IMR-90 (cell line): ENCODE data around the gene SURF1. TPM values are rescaled to one million over a fixed set of nuclear protein-coding genes. Genes with fewer than 3 reads are reported as not detected.
A peak's percentile ranks its signal among the peaks of the same experiment; 100 is the strongest.

Experiments used
- ATAC-seq: fragments of 200-7000 bp; cut with Tn5 transposase; 2 replicates; pipeline ENCODE4 v1.9.1; 2020; ENCODE audit warnings: low read depth, mild to moderate bottlenecking, moderate library complexity
- BruUV-seq: library from RNA; stranded (reverse); fragments of 400-500 nt; replicated peaks from 2 replicates; lab custom pipeline; 2021; lab: Mats Ljungman, UMichigan
- CTCF ChIA-PET: fragments of 300-600 bp; formaldehyde crosslinking; extraction: SDS; loops from one replicate; lab custom pipeline; 2021; ENCODE audit warnings: antibody characterized with exemption; lab: Yijun Ruan, JAX
- POLR2A ChIA-PET: fragments of 300-600 bp; sonication (Branson Sonifier 250); formaldehyde crosslinking; loops from one replicate; lab custom pipeline; 2022; ENCODE audit warnings: antibody characterized with exemption; ENCODE audit not compliant: unreplicated experiment; lab: Charles Lee
- DNase-seq: peaks from one replicate; pipeline ENCODE4 v3.0.0; 2013
- H2AFZ ChIP-seq: replicated peaks from 2 replicates; pipeline ENCODE3; 2013; ENCODE audit warnings: low read length, mild to moderate bottlenecking; ENCODE audit not compliant: poor library complexity
- H2AK5ac ChIP-seq: 2 replicates; pipeline ENCODE4 v1.6.1; 2013; ENCODE audit warnings: low read depth, low read length, inconsistent platforms
- H2AK9ac ChIP-seq: replicated peaks from 2 replicates; pipeline ENCODE3; 2013; ENCODE audit warnings: mild to moderate bottlenecking, low read depth, low read length, moderate library complexity; ENCODE audit not compliant: poor library complexity
- H2BK120ac ChIP-seq: 2 replicates; pipeline ENCODE4 v1.6.1; 2013; ENCODE audit warnings: low read depth, low read length, inconsistent platforms
- H2BK15ac ChIP-seq: 3 replicates; pipeline ENCODE4 v1.6.1; 2013; ENCODE audit warnings: low read depth, low read length, inconsistent platforms
- H2BK20ac ChIP-seq: 2 replicates; pipeline ENCODE4 v1.6.1; 2013; ENCODE audit warnings: low read depth, mild to moderate bottlenecking, inconsistent platforms, low read length, moderate library complexity
- H2BK5ac ChIP-seq: 2 replicates; pipeline ENCODE4 v1.6.1; 2013; ENCODE audit warnings: mild to moderate bottlenecking, low read depth, low read length, inconsistent platforms; ENCODE audit not compliant: poor library complexity, severe bottlenecking
- H3K14ac ChIP-seq: replicated peaks from 2 replicates; pipeline ENCODE4 v1.6.1; 2013; ENCODE audit warnings: low read depth, low read length, inconsistent platforms
- H3K18ac ChIP-seq: 2 replicates; pipeline ENCODE4 v1.6.1; 2013; ENCODE audit warnings: low read depth, low read length, control low read depth
- H3K23ac ChIP-seq: 2 replicates; pipeline ENCODE4 v1.6.1; 2013; ENCODE audit warnings: low read depth, low read length, inconsistent platforms
- H3K27ac ChIP-seq: 2 replicates; pipeline ENCODE4 v1.5.1; 2013; ENCODE audit warnings: mild to moderate bottlenecking, control low read depth, low read length; ENCODE audit not compliant: insufficient read depth
- H3K27me3 ChIP-seq: 2 replicates; pipeline ENCODE4 v1.6.1; 2013; ENCODE audit warnings: low read length; ENCODE audit not compliant: control insufficient read depth, insufficient read depth
- H3K36me3 ChIP-seq: 2 replicates; pipeline ENCODE4 v1.6.1; 2013; ENCODE audit warnings: low read length, mixed read lengths; ENCODE audit not compliant: control insufficient read depth, insufficient read depth
- H3K4ac ChIP-seq: 2 replicates; pipeline ENCODE4 v1.6.1; 2013; ENCODE audit warnings: low read depth, low read length, inconsistent platforms
- H3K4me1 ChIP-seq: 2 replicates; pipeline ENCODE4 v1.6.1; 2013; ENCODE audit warnings: low read length, mixed read lengths; ENCODE audit not compliant: control insufficient read depth, insufficient read depth
- H3K4me2 ChIP-seq: 2 replicates; pipeline ENCODE4 v1.6.1; 2013; ENCODE audit warnings: low read depth, mild to moderate bottlenecking, control low read depth, low read length, moderate library complexity
- H3K4me3 ChIP-seq: 2 replicates; pipeline ENCODE4 v1.5.1; 2013; ENCODE audit warnings: low read depth, mild to moderate bottlenecking, control low read depth, low read length, moderate library complexity; ENCODE audit not compliant: insufficient read depth
- H3K56ac ChIP-seq: 2 replicates; pipeline ENCODE4 v1.6.1; 2013; ENCODE audit warnings: low read length, inconsistent platforms; ENCODE audit not compliant: insufficient read depth; ENCODE audit errors: extremely low read depth
- H3K79me1 ChIP-seq, 2 experiments: 2 replicates each; pipeline ENCODE4 v1.6.1; 2013; ENCODE audit warnings: low read length in 2 of 2, inconsistent platforms in 1 of 2, low read depth in 1 of 2
- H3K9ac ChIP-seq: 2 replicates; pipeline ENCODE4 v1.6.1; 2013; ENCODE audit warnings: low read depth, low read length, control low read depth
- H3K9me1 ChIP-seq: 2 replicates; pipeline ENCODE4 v1.6.1; 2013; ENCODE audit warnings: low read length, inconsistent platforms; ENCODE audit not compliant: insufficient read depth
- H3K9me3 ChIP-seq: 2 replicates; pipeline ENCODE4 v1.6.1; 2013; ENCODE audit warnings: low read length; ENCODE audit not compliant: control insufficient read depth, insufficient read depth
- H4K20me1 ChIP-seq: 2 replicates; pipeline ENCODE4 v1.6.1; 2013; ENCODE audit warnings: low read length, inconsistent platforms; ENCODE audit not compliant: insufficient read depth
- H4K5ac ChIP-seq: 2 replicates; pipeline ENCODE4 v1.6.1; 2013; ENCODE audit warnings: mild to moderate bottlenecking, low read depth, low read length, control low read depth
- H4K8ac ChIP-seq, 2 experiments: 2 replicates each; pipeline ENCODE4 v1.6.1; 2013; ENCODE audit warnings: low read depth in 2 of 2, low read length in 2 of 2, control low read depth in 1 of 2, inconsistent platforms in 1 of 2
- H4K91ac ChIP-seq: 2 replicates; pipeline ENCODE4 v1.6.1; 2013; ENCODE audit warnings: low read depth, low read length, inconsistent platforms; ENCODE audit not compliant: insufficient read depth
- BHLHE40 ChIP-seq: fragments of 150-350 bp; IDR thresholded peaks from 2 replicates; pipeline ENCODE4 v1.6.1; 2016; ENCODE audit warnings: mild to moderate bottlenecking, low read depth, low read length
- CEBPB ChIP-seq: IDR thresholded peaks from 2 replicates; pipeline ENCODE4 v1.6.1; 2012; ENCODE audit warnings: low read depth, low read length, improper control_type of control experiment
- CHD1 ChIP-seq: IDR thresholded peaks from 2 replicates; pipeline ENCODE4 v1.6.1; 2012; ENCODE audit warnings: low read depth, low read length, improper control_type of control experiment
- FOS ChIP-seq: fragments of 150-350 bp; IDR thresholded peaks from 2 replicates; pipeline ENCODE4 v1.6.1; 2016; ENCODE audit warnings: low read depth, low read length
- MAFK ChIP-seq: IDR thresholded peaks from 2 replicates; pipeline ENCODE4 v1.6.1; 2012; ENCODE audit warnings: low read depth, low read length, improper control_type of control experiment
- MAZ ChIP-seq: IDR thresholded peaks from 2 replicates; pipeline ENCODE4 v1.6.1; 2012; ENCODE audit warnings: low read depth, mild to moderate bottlenecking, low read length, improper control_type of control experiment, moderate library complexity, borderline replicate concordance
- MXI1 ChIP-seq: IDR thresholded peaks from 2 replicates; pipeline ENCODE4 v1.6.1; 2012; ENCODE audit warnings: low read depth, mild to moderate bottlenecking, low read length, moderate library complexity, borderline replicate concordance
- NFE2L2 ChIP-seq: fragments of 150-350 bp; IDR thresholded peaks from 2 replicates; pipeline ENCODE4 v1.6.1; 2016; ENCODE audit warnings: low read depth, mild to moderate bottlenecking, low read length
- POLR2A ChIP-seq: IDR thresholded peaks from 2 replicates; pipeline ENCODE4 v1.6.1; 2012; ENCODE audit warnings: mild to moderate bottlenecking, low read depth, low read length
- RAD21 ChIP-seq: IDR thresholded peaks from 2 replicates; pipeline ENCODE4 v1.6.1; 2012; ENCODE audit warnings: low read length, improper control_type of control experiment
- RCOR1 ChIP-seq: IDR thresholded peaks from 2 replicates; pipeline ENCODE4 v1.6.1; 2012; ENCODE audit warnings: mild to moderate bottlenecking, low read length, improper control_type of control experiment; ENCODE audit not compliant: insufficient replicate concordance
- RFX5 ChIP-seq: IDR thresholded peaks from 2 replicates; pipeline ENCODE4 v1.8.0; 2012; ENCODE audit warnings: low read depth, mild to moderate bottlenecking, low read length, moderate library complexity
- SMC3 ChIP-seq: fragments of 150-350 bp; IDR thresholded peaks from 2 replicates; pipeline ENCODE4 v1.6.1; 2016; ENCODE audit warnings: low read depth, mild to moderate bottlenecking, antibody characterized with exemption, low read length, moderate library complexity
- WGBS, 2 experiments: methylation state at CpG; one replicate each; pipeline versions ENCODE4 v1.1.5 to v1.1.7; 2013; ENCODE audit warnings: missing lambda C conversion rate in 2 of 2; ENCODE audit not compliant: insufficient read length in 1 of 2; ENCODE audit errors: extremely low coverage in 2 of 2; 5-methylcytosine and 5-hydroxymethylcytosine counted together
- dilution Hi-C: fragments of 300-500 bp; cut with HindIII; formaldehyde crosslinking; loops from one replicate; pipeline ENCODE4 v1.14.3; 2018; ENCODE audit warnings: low sequenced_read_pairs; ENCODE audit not compliant: unreplicated experiment
- in situ Hi-C: fragments of 300-500 bp; cut with MboI; formaldehyde crosslinking; loops from 3 replicates; pipeline ENCODE4 v1.14.3; 2019; ENCODE audit warnings: low sequenced_read_pairs, inconsistent platforms, mixed read lengths
- intact Hi-C: fragments of 100-400 bp; cut with micrococcal nuclease; formaldehyde crosslinking; loops from 2 replicates; pipeline ENCODE4 v1.10.0; 2022
- polyA plus RNA-seq, 3 experiments: library from polyadenylated mRNA; depleted of rRNA; stranded (reverse); fragments of >200 nt; gene quantifications; 2 replicates each; pipeline ENCODE4 v1.2.3, GENCODE V29; 2012; ENCODE audit warnings: low replicate concordance in 1 of 3
- total RNA-seq: library from RNA; depleted of rRNA; stranded (reverse); fragments of >200 nt; gene quantifications from 2 replicates; pipeline ENCODE4 v1.2.3, GENCODE V29; 2012
- TF ChIP-seq, protein P1 (sequence below): conservative IDR thresholded peaks from 2 replicates; pipeline ENCODE4 v1.5.1; 2012; ENCODE audit warnings: mild to moderate bottlenecking, low read depth, low read length, improper control_type of control experiment
- TF ChIP-seq, protein P2 (sequence below): fragments of 150-350 bp; IDR thresholded peaks from 2 replicates; pipeline ENCODE4 v1.6.1; 2017; ENCODE audit warnings: mild to moderate bottlenecking, antibody characterized with exemption, low read length, low read depth
- TF ChIP-seq, protein P3 (sequence below): fragments of 150-350 bp; IDR thresholded peaks from 2 replicates; pipeline ENCODE4 v1.6.1; 2016; ENCODE audit warnings: low read depth, mild to moderate bottlenecking, low read length, moderate library complexity, borderline replicate concordance

SURF1 gene
- total and polyA plus RNA-seq, 2 of the 4 experiments (the other 2 are of a cell fraction): 15.1 to 24.5 TPM

DNA sequence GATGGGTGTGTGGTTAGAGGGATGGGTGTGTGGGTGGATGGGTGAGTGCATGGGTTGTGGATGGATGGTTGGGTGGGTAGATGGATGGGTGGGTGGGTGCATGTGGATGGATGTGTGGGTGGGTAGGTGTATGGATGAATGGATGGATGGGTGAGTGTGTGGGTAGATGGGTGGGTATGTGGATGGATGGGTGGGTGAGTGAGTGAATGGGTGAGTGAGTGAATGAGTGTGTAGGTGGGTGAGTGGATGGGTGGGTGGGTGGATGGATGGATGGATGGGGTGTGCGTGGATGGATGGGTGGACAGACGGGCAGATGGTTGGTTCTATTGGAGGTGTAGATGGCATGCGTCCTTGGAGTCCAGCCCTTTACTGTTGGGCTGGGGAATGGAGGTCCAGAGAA lies 37.1 kb upstream of the SURF1 start:
- Histone ChIP-seq H2BK120ac (no peak overlapping the region), H3K9me1 (no peaks in the 10 kb centered on the region), H3K36me3 (no peaks in the 10 kb centered on the region), H2AK9ac (no peak overlapping the region), H3K4ac (no peak overlapping the region), H3K9ac (no peak overlapping the region), H3K27ac (no peak overlapping the region), H3K9me3 (no peaks in the 10 kb centered on the region), H3K23ac (no peak overlapping the region), H2AK5ac (no peak overlapping the region), H3K4me3 (no peak overlapping the region), H3K4me2 (no peak overlapping the region), H3K27me3 (peaks cover 36% of the 10 kb centered on the region), H2BK5ac (peak overlapping the region; percentile 26), H2BK20ac (no peak overlapping the region), H2BK15ac (no peak overlapping the region), H3K56ac (no peak overlapping the region), H4K8ac (no peak overlapping the region), H4K20me1 (no peaks in the 10 kb centered on the region), H3K14ac (no peak overlapping the region), H2AFZ (no peak overlapping the region), H4K5ac (no peak overlapping the region), H3K18ac (no peak overlapping the region), H4K91ac (no peak overlapping the region), H3K79me1 (no peaks in the 10 kb centered on the region), H3K4me1 (no peaks in the 10 kb centered on the region)
- DNase-seq: no peak
- TF ChIP-seq RAD21 (no peak), SMC3 (no peak), NFE2L2 (no peak), MAFK (no peak), MAZ (no peak), POLR2A (no peak), CEBPB (no peak), MXI1 (no peak), CHD1 (no peak), BHLHE40 (no peak), RCOR1 (no peak), RFX5 (no peak), FOS (no peak)
- TF ChIP-seq, protein P1, sequence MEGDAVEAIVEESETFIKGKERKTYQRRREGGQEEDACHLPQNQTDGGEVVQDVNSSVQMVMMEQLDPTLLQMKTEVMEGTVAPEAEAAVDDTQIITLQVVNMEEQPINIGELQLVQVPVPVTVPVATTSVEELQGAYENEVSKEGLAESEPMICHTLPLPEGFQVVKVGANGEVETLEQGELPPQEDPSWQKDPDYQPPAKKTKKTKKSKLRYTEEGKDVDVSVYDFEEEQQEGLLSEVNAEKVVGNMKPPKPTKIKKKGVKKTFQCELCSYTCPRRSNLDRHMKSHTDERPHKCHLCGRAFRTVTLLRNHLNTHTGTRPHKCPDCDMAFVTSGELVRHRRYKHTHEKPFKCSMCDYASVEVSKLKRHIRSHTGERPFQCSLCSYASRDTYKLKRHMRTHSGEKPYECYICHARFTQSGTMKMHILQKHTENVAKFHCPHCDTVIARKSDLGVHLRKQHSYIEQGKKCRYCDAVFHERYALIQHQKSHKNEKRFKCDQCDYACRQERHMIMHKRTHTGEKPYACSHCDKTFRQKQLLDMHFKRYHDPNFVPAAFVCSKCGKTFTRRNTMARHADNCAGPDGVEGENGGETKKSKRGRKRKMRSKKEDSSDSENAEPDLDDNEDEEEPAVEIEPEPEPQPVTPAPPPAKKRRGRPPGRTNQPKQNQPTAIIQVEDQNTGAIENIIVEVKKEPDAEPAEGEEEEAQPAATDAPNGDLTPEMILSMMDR: no peak
- TF ChIP-seq, protein P2, sequence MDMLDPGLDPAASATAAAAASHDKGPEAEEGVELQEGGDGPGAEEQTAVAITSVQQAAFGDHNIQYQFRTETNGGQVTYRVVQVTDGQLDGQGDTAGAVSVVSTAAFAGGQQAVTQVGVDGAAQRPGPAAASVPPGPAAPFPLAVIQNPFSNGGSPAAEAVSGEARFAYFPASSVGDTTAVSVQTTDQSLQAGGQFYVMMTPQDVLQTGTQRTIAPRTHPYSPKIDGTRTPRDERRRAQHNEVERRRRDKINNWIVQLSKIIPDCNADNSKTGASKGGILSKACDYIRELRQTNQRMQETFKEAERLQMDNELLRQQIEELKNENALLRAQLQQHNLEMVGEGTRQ: no peak
- TF ChIP-seq, protein P3, sequence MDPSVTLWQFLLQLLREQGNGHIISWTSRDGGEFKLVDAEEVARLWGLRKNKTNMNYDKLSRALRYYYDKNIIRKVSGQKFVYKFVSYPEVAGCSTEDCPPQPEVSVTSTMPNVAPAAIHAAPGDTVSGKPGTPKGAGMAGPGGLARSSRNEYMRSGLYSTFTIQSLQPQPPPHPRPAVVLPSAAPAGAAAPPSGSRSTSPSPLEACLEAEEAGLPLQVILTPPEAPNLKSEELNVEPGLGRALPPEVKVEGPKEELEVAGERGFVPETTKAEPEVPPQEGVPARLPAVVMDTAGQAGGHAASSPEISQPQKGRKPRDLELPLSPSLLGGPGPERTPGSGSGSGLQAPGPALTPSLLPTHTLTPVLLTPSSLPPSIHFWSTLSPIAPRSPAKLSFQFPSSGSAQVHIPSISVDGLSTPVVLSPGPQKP: no peak
- 73% methylated on average over 2 of the region's 3 CpGs; no CpG with 5 or more reads in 1 of the 2 experiments for WGBS, 2 experiments
- ChIA-PET POLR2A (no interaction called here), CTCF (no interaction called here)
- dilution Hi-C loops (no loop called here), in situ Hi-C loops (no loop called here), intact Hi-C loops (no loop called here)
- no peak for ATAC-seq
- no TSS peak for BruUV-seq
